HEK293T (cell line): ENCODE measurements around the gene MELK.

Experiments used
- ARNT ChIP-seq: fragments of 450-650 bp; IDR thresholded peaks from 2 replicates; pipeline ENCODE4 v1.6.1; 2017; ENCODE audit warnings: mild to moderate bottlenecking
- BHLHE40 ChIP-seq: fragments of 450-650 bp; IDR thresholded peaks from 2 replicates; pipeline ENCODE4 v1.6.1; 2016; ENCODE audit warnings: mild to moderate bottlenecking, moderate library complexity, borderline replicate concordance
- CTBP1 ChIP-seq: fragments of 450-650 bp; IDR thresholded peaks from 2 replicates; pipeline ENCODE4 v1.6.1; 2016; ENCODE audit warnings: borderline replicate concordance
- ELF4 ChIP-seq: fragments of 450-650 bp; IDR thresholded peaks from 2 replicates; pipeline ENCODE4 v1.6.1; 2017; ENCODE audit warnings: antibody characterized with exemption
- FOXA1 ChIP-seq: fragments of 450-650 bp; IDR thresholded peaks from 2 replicates; pipeline ENCODE4 v1.6.1; 2016; ENCODE audit warnings: mild to moderate bottlenecking
- FOXK2 ChIP-seq: fragments of 450-650 bp; IDR thresholded peaks from 2 replicates; pipeline ENCODE4 v1.6.1; 2016; ENCODE audit warnings: mild to moderate bottlenecking
- FOXM1 ChIP-seq: fragments of 450-650 bp; IDR thresholded peaks from 2 replicates; pipeline ENCODE4 v1.6.1; 2017; ENCODE audit warnings: mild to moderate bottlenecking, borderline replicate concordance
- HDGF ChIP-seq: fragments of 450-650 bp; IDR thresholded peaks from 2 replicates; pipeline ENCODE4 v1.6.1; 2017; ENCODE audit warnings: antibody characterized with exemption, borderline replicate concordance
- L3MBTL2 ChIP-seq: fragments of 450-650 bp; conservative IDR thresholded peaks from 2 replicates; pipeline ENCODE4 v1.6.1; 2016; ENCODE audit warnings: mild to moderate bottlenecking
- NFRKB ChIP-seq: fragments of 450-650 bp; IDR thresholded peaks from 2 replicates; pipeline ENCODE4 v1.6.1; 2016; ENCODE audit warnings: mild to moderate bottlenecking, moderate library complexity
- SP1 ChIP-seq: fragments of 450-650 bp; IDR thresholded peaks from 2 replicates; pipeline ENCODE4 v1.6.1; 2017
- SUZ12 ChIP-seq: fragments of 450-650 bp; IDR thresholded peaks from 2 replicates; pipeline ENCODE4 v1.6.1; 2016; ENCODE audit warnings: mild to moderate bottlenecking
- ZNF384 ChIP-seq: fragments of 450-650 bp; IDR thresholded peaks from 2 replicates; pipeline ENCODE4 v1.6.1; 2016
- TF ChIP-seq, protein P1 (sequence below): fragments of 450-650 bp; IDR thresholded peaks from 2 replicates; pipeline ENCODE4 v1.6.1; 2016

DNA sequence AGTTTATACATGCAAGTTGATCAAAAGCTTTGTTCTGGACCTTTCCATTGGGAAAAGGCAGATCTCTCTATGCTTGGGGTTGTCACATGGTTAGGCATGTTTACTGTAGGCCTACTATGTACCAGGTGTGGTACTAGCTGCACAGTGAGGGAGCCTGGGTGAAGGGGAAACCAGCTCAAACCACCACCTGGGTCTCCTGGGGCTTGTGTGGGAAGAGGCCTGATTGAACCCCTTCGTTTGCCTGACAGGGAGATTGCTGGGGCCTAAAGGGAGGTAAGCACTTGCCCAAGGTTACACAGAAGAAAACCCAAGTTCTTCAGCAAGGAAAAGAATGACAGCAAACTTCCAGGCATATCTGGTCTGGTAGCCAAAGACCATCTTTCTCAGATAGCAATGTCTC, 145.9 kb downstream of the MELK start:
- no peak for TF ChIP-seq NFRKB
- TF ChIP-seq SP1: no peak
- TF ChIP-seq HDGF: no peak
- no peak for TF ChIP-seq ARNT
- TF ChIP-seq FOXK2: no peak
- TF ChIP-seq BHLHE40: no peak
- no peak for TF ChIP-seq FOXM1
- no peak for TF ChIP-seq ZNF384
- no peak for TF ChIP-seq FOXA1
- no peak for TF ChIP-seq L3MBTL2
- TF ChIP-seq CTBP1: no peak
- no peak for TF ChIP-seq SUZ12
- TF ChIP-seq, protein P1, sequence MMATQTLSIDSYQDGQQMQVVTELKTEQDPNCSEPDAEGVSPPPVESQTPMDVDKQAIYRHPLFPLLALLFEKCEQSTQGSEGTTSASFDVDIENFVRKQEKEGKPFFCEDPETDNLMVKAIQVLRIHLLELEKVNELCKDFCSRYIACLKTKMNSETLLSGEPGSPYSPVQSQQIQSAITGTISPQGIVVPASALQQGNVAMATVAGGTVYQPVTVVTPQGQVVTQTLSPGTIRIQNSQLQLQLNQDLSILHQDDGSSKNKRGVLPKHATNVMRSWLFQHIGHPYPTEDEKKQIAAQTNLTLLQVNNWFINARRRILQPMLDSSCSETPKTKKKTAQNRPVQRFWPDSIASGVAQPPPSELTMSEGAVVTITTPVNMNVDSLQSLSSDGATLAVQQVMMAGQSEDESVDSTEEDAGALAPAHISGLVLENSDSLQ: no peak
- no peak for TF ChIP-seq ELF4
